Measurements from ENCODE around the gene PDE3A. TPM values are rescaled to one million over a fixed set of nuclear protein-coding genes. Genes with fewer than 3 reads are reported as not detected.

The PDE3A gene
- total RNA-seq, 4 donors from 2014 or later: 51.3 to 150 (median 114) TPM

GRCh38 chr12:20508962-20509361, 140.6 kb downstream of the PDE3A start:
- no peaks in the 10 kb centered on the region for H3K9me3 ChIP-seq
- TF ChIP-seq POLR2AphosphoS5 (IDR thresholded peaks at IDR 0.05): no peak
- TF ChIP-seq CTCF (IDR thresholded peaks at IDR 0.05): no peak
- TF ChIP-seq EP300 (IDR thresholded peaks at IDR 0.05; ENCODE audit: low read depth): no peak
- TF ChIP-seq POLR2A (IDR thresholded peaks at IDR 0.05): no peak
- no peak overlapping the region for H3K4me3 ChIP-seq
- DNase-seq: no peak
- no peaks in the 10 kb centered on the region for H3K36me3 ChIP-seq
- intact Hi-C loops (cut with DNase I; ENCODE audit: low total_unique reads): no loop called here
- 89 to 90% methylated on average over 5 of the region's 5 CpGs for WGBS, 2 donors (ENCODE audit: low coverage in 1 of 2)
- no peak overlapping the region for H3K27ac ChIP-seq
- no peaks in the 10 kb centered on the region for H3K27me3 ChIP-seq
- in situ Hi-C loops (cut with MboI; ENCODE audit: low pct_ligation_motif_present in 1 of 4, low pct_unique_long_range_greater_than_20kb in 1 of 4, low sequenced_read_pairs in 3 of 4): no loop called here
- no peaks in the 10 kb centered on the region for H3K4me1 ChIP-seq

GRCh38 chr12:20510811-20511210, 142.5 kb downstream of the PDE3A start:
- H3K27me3 ChIP-seq: no peaks in the 10 kb centered on the region
- no peak overlapping the region for H3K4me3 ChIP-seq
- no peaks in the 10 kb centered on the region for H3K36me3 ChIP-seq
- no peak for DNase-seq
- TF ChIP-seq POLR2AphosphoS5 (IDR thresholded peaks at IDR 0.05) (no peak), EP300 (IDR thresholded peaks at IDR 0.05; ENCODE audit: low read depth) (no peak), CTCF (IDR thresholded peaks at IDR 0.05) (no peak), POLR2A (IDR thresholded peaks at IDR 0.05) (no peak)
- WGBS, 2 donors (ENCODE audit: low coverage in 1 of 2): 59 to 86% methylated on average over 1 of the region's 1 CpG
- H3K4me1 ChIP-seq: no peaks in the 10 kb centered on the region
- no peak overlapping the region for H3K27ac ChIP-seq
- in situ Hi-C loops (cut with MboI; ENCODE audit: low pct_ligation_motif_present in 1 of 4, low pct_unique_long_range_greater_than_20kb in 1 of 4, low sequenced_read_pairs in 3 of 4): no loop called here
- H3K9me3 ChIP-seq: no peaks in the 10 kb centered on the region
- intact Hi-C loops (cut with DNase I; ENCODE audit: low total_unique reads): no loop called here

- TF ChIP-seq POLR2AphosphoS5 (IDR thresholded peaks at IDR 0.05) (no peak), EP300 (IDR thresholded peaks at IDR 0.05; ENCODE audit: low read depth) (no peak), POLR2A (IDR thresholded peaks at IDR 0.05) (no peak), CTCF (IDR thresholded peaks at IDR 0.05) (no peak)
- Histone ChIP-seq H3K36me3 (no peaks in the 10 kb centered on the region), H3K9me3 (no peaks in the 10 kb centered on the region), H3K4me1 (peaks cover 0 to 1% (median 0%) of the 10 kb centered on the region in 4 donors), H3K4me3 (no peak overlapping the region), H3K27me3 (no peaks in the 10 kb centered on the region), H3K27ac (no peak overlapping the region)
- intact Hi-C loops (cut with DNase I; ENCODE audit: low total_unique reads) (no loop called here), in situ Hi-C loops (cut with MboI; ENCODE audit: low pct_ligation_motif_present in 1 of 4, low pct_unique_long_range_greater_than_20kb in 1 of 4, low sequenced_read_pairs in 3 of 4) (no loop called here)
- WGBS, 2 donors (ENCODE audit: low coverage in 1 of 2): 62 to 72% methylated on average over 3 of the region's 3 CpGs
- no peak for DNase-seq
Measured at GRCh38 chr12:20513189-20513588, 144.9 kb downstream of the PDE3A start.

- Histone ChIP-seq H3K4me1 (peaks cover 0 to 5% (median 0%) of the 10 kb centered on the region in 4 donors), H3K4me3 (no peak overlapping the region), H3K27me3 (no peaks in the 10 kb centered on the region), H3K9me3 (no peaks in the 10 kb centered on the region), H3K36me3 (no peaks in the 10 kb centered on the region), H3K27ac (no peak overlapping the region)
- no peak for DNase-seq
- TF ChIP-seq POLR2AphosphoS5 (IDR thresholded peaks at IDR 0.05): no peak
- TF ChIP-seq CTCF (IDR thresholded peaks at IDR 0.05): no peak
- TF ChIP-seq EP300 (IDR thresholded peaks at IDR 0.05; ENCODE audit: low read depth): no peak
- no peak for TF ChIP-seq POLR2A (IDR thresholded peaks at IDR 0.05)
- intact Hi-C loops (cut with DNase I; ENCODE audit: low total_unique reads): no loop called here
- in situ Hi-C loops (cut with MboI; ENCODE audit: low pct_ligation_motif_present in 1 of 4, low pct_unique_long_range_greater_than_20kb in 1 of 4, low sequenced_read_pairs in 3 of 4): no loop called here
Measured at GRCh38 chr12:20514598-20514997, 146.3 kb downstream of the PDE3A start.

Measured in transverse colon (tissue), 4 donors.